Glutamatergic neuron (in vitro differentiated cells): ENCODE data around the gene IFFO2. TPM values are rescaled to one million over a fixed set of nuclear protein-coding genes. Genes with fewer than 3 reads are reported as not detected.

ENCODE experiments used
- DNase-seq: peaks from one replicate; pipeline ENCODE4 v3.0.0; 2022
- H3K27ac Mint-ChIP-seq: one replicate; pipeline ENCODE4 v1.8.0; 2020; ENCODE audit warnings: mild to moderate bottlenecking, mixed read lengths, inconsistent platforms; ENCODE audit not compliant: unreplicated experiment
- H3K27me3 Mint-ChIP-seq: one replicate; pipeline ENCODE4 v1.8.0; 2020; ENCODE audit warnings: mild to moderate bottlenecking, moderate library complexity, mixed read lengths, inconsistent platforms; ENCODE audit not compliant: unreplicated experiment
- H3K36me3 Mint-ChIP-seq: one replicate; pipeline ENCODE4 v1.8.0; 2020; ENCODE audit warnings: mild to moderate bottlenecking, mixed read lengths, inconsistent platforms; ENCODE audit not compliant: unreplicated experiment
- H3K4me1 Mint-ChIP-seq: one replicate; pipeline ENCODE4 v1.8.0; 2020; ENCODE audit warnings: mild to moderate bottlenecking, low read depth, mixed read lengths, inconsistent platforms; ENCODE audit not compliant: unreplicated experiment
- H3K4me3 Mint-ChIP-seq: one replicate; pipeline ENCODE4 v1.8.0; 2020; ENCODE audit warnings: mild to moderate bottlenecking, mixed read lengths, inconsistent platforms; ENCODE audit not compliant: unreplicated experiment
- H3K9me3 Mint-ChIP-seq: one replicate; pipeline ENCODE4 v1.8.0; 2020; ENCODE audit warnings: mild to moderate bottlenecking, moderate library complexity, mixed read lengths, inconsistent platforms; ENCODE audit not compliant: unreplicated experiment
- CTCF ChIP-seq: fragments of 200-600 bp; sonication (generic); IDR thresholded peaks from one replicate; pipeline ENCODE4 v1.5.0; 2021; ENCODE audit not compliant: partially characterized antibody, unreplicated experiment
- total RNA-seq: library from RNA; stranded (reverse); fragmentation: NEBNext Ultra II Directional; extraction: Animal tissue kit (Norgen Biotek cat#: 25700); gene quantifications from one replicate; pipeline ENCODE4 v1.2.1, GENCODE V29; 2021; ENCODE audit not compliant: unreplicated experiment

Gene IFFO2
- total RNA-seq, 1 donor from 2014 or later: 107 TPM

- TF ChIP-seq CTCF: no peak
- Mint-ChIP-seq H3K4me3 (no peak within 1 kb of the TSS), H3K27ac (no peak within 1 kb of the TSS)
Measured at GRCh38 chr1:18859560-18859959, 96.9 kb downstream of the IFFO2 start, which contains the start of gene TAS1R2. TSS of gene TAS1R2 (minus strand) at chr1:18859660. CDS start at chr1:18859660, 0 bp downstream.

GRCh38 chr1:18858070-18858688, 98.3 kb downstream of the IFFO2 start:
- no peak overlapping the region for H3K27ac Mint-ChIP-seq
- no peaks in the 10 kb centered on the region for H3K9me3 Mint-ChIP-seq
- no peak overlapping the region for H3K4me3 Mint-ChIP-seq
- no peak for TF ChIP-seq CTCF
- no peak for DNase-seq
- peaks cover 2% of the 10 kb centered on the region for H3K27me3 Mint-ChIP-seq
- H3K4me1 Mint-ChIP-seq: no peaks in the 10 kb centered on the region
- H3K36me3 Mint-ChIP-seq: peaks cover 4% of the 10 kb centered on the region

More at GRCh38 chr1:18859560-18859959, 96.9 kb downstream of the IFFO2 start, which contains the start of gene TAS1R2:
- no peak for DNase-seq
- Mint-ChIP-seq H3K27me3 (peaks cover 2% of the 10 kb centered on the region), H3K9me3 (no peaks in the 10 kb centered on the region), H3K4me1 (no peaks in the 10 kb centered on the region), H3K36me3 (peaks cover 4% of the 10 kb centered on the region)

- Mint-ChIP-seq H3K4me3 (no peak overlapping the region), H3K27me3 (peaks cover 2% of the 10 kb centered on the region), H3K4me1 (no peaks in the 10 kb centered on the region), H3K27ac (no peak overlapping the region), H3K9me3 (no peaks in the 10 kb centered on the region), H3K36me3 (peaks cover 4% of the 10 kb centered on the region)
- no peak for DNase-seq
- TF ChIP-seq CTCF: no peak
Measured at GRCh38 chr1:18856435-18856834, 100.0 kb downstream of the IFFO2 start.

- Mint-ChIP-seq H3K4me3 (no peak overlapping the region), H3K9me3 (no peaks in the 10 kb centered on the region), H3K4me1 (no peaks in the 10 kb centered on the region), H3K27ac (no peak overlapping the region), H3K36me3 (peaks cover 4% of the 10 kb centered on the region), H3K27me3 (peaks cover 2% of the 10 kb centered on the region)
- TF ChIP-seq CTCF: no peak
- no peak for DNase-seq
Measured at GRCh38 chr1:18855573-18855972, 100.9 kb downstream of the IFFO2 start.

- H3K27ac Mint-ChIP-seq: no peak overlapping the region
- H3K9me3 Mint-ChIP-seq: no peaks in the 10 kb centered on the region
- no peak overlapping the region for H3K4me3 Mint-ChIP-seq
- TF ChIP-seq CTCF: no peak
- DNase-seq: no peak
- H3K27me3 Mint-ChIP-seq: peaks cover 2% of the 10 kb centered on the region
- no peaks in the 10 kb centered on the region for H3K4me1 Mint-ChIP-seq
- peaks cover 4% of the 10 kb centered on the region for H3K36me3 Mint-ChIP-seq
Measured at GRCh38 chr1:18854331-18855025, 102.0 kb downstream of the IFFO2 start.
